Activated CD4-positive, alpha-beta T cell treated with anti-CD3 and anti-CD28 coated beads, Interleukin-2, amount 50 U/mL, for 1 hour (primary cell): ENCODE results near the gene PTGES2.

Source experiments
- DNase-seq: peaks from one replicate; pipeline ENCODE4 v3.0.0-alpha.2; 2020

The PTGES2 gene

GRCh38 chr9:128153060-128153946 lies 25.8 kb upstream of the PTGES2 start:
- DNase-seq, result no peak

GRCh38 chr9:128152133-128153059 lies 24.9 kb upstream of the PTGES2 start:
- no peak for DNase-seq

- no peak for DNase-seq
These were observed 24.0 kb upstream of the PTGES2 start for GRCh38 chr9:128151309-128152132.

GRCh38 chr9:128150594-128151308 lies 23.2 kb upstream of the PTGES2 start:
- no peak for DNase-seq

GRCh38 chr9:128149951-128150593 lies 22.5 kb upstream of the PTGES2 start:
- DNase-seq, result no peak

GRCh38 chr9:128149001-128149701 lies 21.6 kb upstream of the PTGES2 start, which contains the start of gene LCN2:
LCN2 (plus strand) TSS chr9:128149453; CDS start chr9:128149526, 73 bp downstream.
- no peak for DNase-seq

- no peak for DNase-seq
These were observed 21.0 kb upstream of the PTGES2 start for GRCh38 chr9:128148509-128149000.

- no peak for DNase-seq
These were observed 19.1 kb upstream of the PTGES2 start for GRCh38 chr9:128146591-128147120.

GRCh38 chr9:128145951-128146351 lies 18.4 kb upstream of the PTGES2 start:
- no peak for DNase-seq

GRCh38 chr9:128145536-128145935 lies 18.0 kb upstream of the PTGES2 start:
- no peak for DNase-seq

- no peak for DNase-seq
These were observed 17.0 kb upstream of the PTGES2 start for GRCh38 chr9:128144239-128145181.

- no peak for DNase-seq
These were observed 16.2 kb upstream of the PTGES2 start for GRCh38 chr9:128143525-128144238.

- no peak for DNase-seq
These were observed 15.1 kb upstream of the PTGES2 start for GRCh38 chr9:128142596-128142995.

GRCh38 chr9:128142061-128142460 lies 14.5 kb upstream of the PTGES2 start:
- DNase-seq, result no peak

GRCh38 chr9:128141604-128142003 lies 14.1 kb upstream of the PTGES2 start:
- no peak for DNase-seq

- DNase-seq, result no peak
These were observed 12.1 kb upstream of the PTGES2 start for GRCh38 chr9:128139621-128140020.

GRCh38 chr9:128138001-128138400 lies 10.5 kb upstream of the PTGES2 start:
- DNase-seq, result no peak
